Measurements from ENCODE around the gene CDAN1. TPM values are rescaled to one million over a fixed set of nuclear protein-coding genes. Genes with fewer than 3 reads are reported as not detected.
A peak's percentile ranks its signal among the peaks of the same experiment; 100 is the strongest.

Gene CDAN1
- total and polyA plus RNA-seq, 3 experiments from 2014 or later: 11.2 to 24.8 (median 24.7) TPM

DNA sequence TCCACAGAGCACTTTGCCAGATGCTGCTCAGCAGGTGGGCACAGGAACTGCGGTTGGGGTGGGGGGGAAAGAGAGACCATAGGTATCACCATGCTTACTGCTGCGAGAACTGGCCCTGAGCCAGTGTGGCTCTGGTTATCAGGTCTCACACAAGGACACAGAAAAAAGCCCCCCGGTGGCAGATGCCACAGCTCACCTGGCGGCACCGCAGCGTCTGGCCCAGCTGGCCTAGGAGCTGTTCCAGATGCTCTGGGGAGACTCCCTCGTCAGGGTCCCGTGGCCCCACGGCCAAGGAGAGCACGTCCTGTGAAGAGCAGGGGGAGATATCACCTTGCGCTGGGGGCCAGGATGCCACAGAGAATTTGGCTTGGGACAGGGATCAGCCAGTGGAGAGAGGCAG lies 10.8 kb downstream of the CDAN1 start:
- Histone ChIP-seq H3K36me3 (ENCODE audit: insufficient read depth, low read length) (peaks cover 26% of the 10 kb centered on the region), H3K4me3 (ENCODE audit: low read length) (no peak overlapping the region), H3K27me3 (ENCODE audit: insufficient read depth, low read length, poor library complexity, severe bottlenecking) (no peaks in the 10 kb centered on the region), H3K9me3 (ENCODE audit: low read length) (no peaks in the 10 kb centered on the region), H3K27ac (ENCODE audit: low read depth, low read length) (no peak overlapping the region), H3K4me1 (ENCODE audit: insufficient read depth, low read length) (no peaks in the 10 kb centered on the region)
- DNase-seq: no peak
- ChIA-PET POLR2A (no interaction called here), CTCF (no interaction called here)
- Mint-ChIP-seq H3K36me3 (peaks cover 0 to 88% (median 20%) of the 10 kb centered on the region in 3 donors), H3K27me3 (no peaks in the 10 kb centered on the region), H3K27ac (no peak overlapping the region), H3K4me1 (no peaks in the 10 kb centered on the region), H3K9me3 (no peaks in the 10 kb centered on the region), H3K4me3 (no peak overlapping the region)

DNA sequence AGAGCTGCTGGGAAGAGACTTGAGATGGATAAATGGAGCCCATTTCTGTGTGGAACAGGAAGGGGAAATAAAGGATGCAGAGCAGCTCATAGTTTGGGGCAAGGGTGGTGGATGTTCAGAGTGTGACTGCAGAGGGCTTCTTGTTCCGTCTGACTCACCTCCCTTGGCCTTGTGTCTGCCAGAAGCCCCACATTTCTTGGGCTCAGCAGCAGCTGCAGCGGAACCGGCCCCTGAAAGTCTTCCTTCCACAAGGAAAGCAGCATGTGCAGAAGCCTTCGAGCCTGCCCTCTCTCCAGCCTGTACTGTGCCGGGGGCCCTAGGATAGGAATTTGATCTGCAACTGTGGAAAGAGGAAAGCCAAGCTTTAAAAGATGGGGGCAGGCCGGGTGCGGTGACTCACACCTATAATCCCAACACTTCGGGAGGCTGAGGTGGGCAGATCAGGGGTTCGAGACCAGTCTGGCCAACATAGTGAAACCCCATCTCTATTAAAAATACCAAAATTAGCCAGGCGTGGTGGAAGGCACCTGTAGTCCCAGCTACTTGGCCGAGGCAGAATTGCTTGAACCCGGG lies 11.5 kb downstream of the CDAN1 start:
- H3K9me3 Mint-ChIP-seq: no peaks in the 10 kb centered on the region
- H3K4me1 Mint-ChIP-seq: no peaks in the 10 kb centered on the region
- no peak overlapping the region for H3K4me3 ChIP-seq (ENCODE audit: low read length)

DNA sequence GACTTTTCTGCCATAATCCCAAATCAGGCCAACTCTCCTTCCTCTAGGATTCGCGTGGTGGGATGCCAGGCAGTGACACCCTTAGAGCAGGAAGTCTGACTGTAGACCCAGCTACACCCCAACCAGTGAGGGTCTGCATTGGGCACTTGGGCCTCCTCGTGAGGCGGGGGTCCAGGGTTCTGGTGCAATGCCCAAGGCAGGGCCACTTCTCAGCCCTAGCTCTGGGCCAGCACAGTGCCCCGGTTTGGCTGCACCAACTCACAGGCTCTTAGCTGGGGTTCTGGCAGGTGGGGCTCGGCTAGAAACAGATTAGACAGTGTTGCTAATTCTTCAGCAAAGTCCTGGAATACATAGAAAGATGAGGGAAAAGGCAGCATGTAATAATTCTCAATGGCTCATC lies 12.7 kb downstream of the CDAN1 start:
- no peak overlapping the region for H3K4me3 ChIP-seq (ENCODE audit: low read length)
- no peaks in the 10 kb centered on the region for H3K4me1 ChIP-seq (ENCODE audit: insufficient read depth, low read length)
- DNase-seq: no peak
- Mint-ChIP-seq H3K36me3 (peaks cover 0 to 87% (median 20%) of the 10 kb centered on the region in 3 donors), H3K4me1 (no peaks in the 10 kb centered on the region), H3K27me3 (no peaks in the 10 kb centered on the region), H3K4me3 (no peak overlapping the region), H3K27ac (peak overlapping the region in 1 of 8 donors; percentile 3), H3K9me3 (no peaks in the 10 kb centered on the region)
- no peaks in the 10 kb centered on the region for H3K9me3 ChIP-seq (ENCODE audit: low read length)
- POLR2A ChIA-PET: no interaction called here
- CTCF ChIA-PET: no interaction called here
- H3K36me3 ChIP-seq (ENCODE audit: insufficient read depth, low read length): peaks cover 20% of the 10 kb centered on the region
- H3K27ac ChIP-seq (ENCODE audit: low read depth, low read length): no peak overlapping the region
- H3K27me3 ChIP-seq (ENCODE audit: insufficient read depth, low read length, poor library complexity, severe bottlenecking): no peaks in the 10 kb centered on the region

More for the DNA sequence above, 11.5 kb downstream of the CDAN1 start:
- H3K27me3 Mint-ChIP-seq: no peaks in the 10 kb centered on the region
- H3K27ac Mint-ChIP-seq: peak overlapping the region in 1 of 8 donors; percentile 41
- H3K4me3 Mint-ChIP-seq: no peak overlapping the region
- Histone ChIP-seq H3K27me3 (ENCODE audit: insufficient read depth, low read length, poor library complexity, severe bottlenecking) (no peaks in the 10 kb centered on the region), H3K27ac (ENCODE audit: low read depth, low read length) (no peak overlapping the region), H3K36me3 (ENCODE audit: insufficient read depth, low read length) (peaks cover 23% of the 10 kb centered on the region), H3K9me3 (ENCODE audit: low read length) (no peaks in the 10 kb centered on the region), H3K4me1 (ENCODE audit: insufficient read depth, low read length) (no peaks in the 10 kb centered on the region)
- ChIA-PET POLR2A (interaction anchor here (0.6 kb wide), 1 partner anchor 52 kb away, joined by 4 read pairs; no protein-coding TSS in a partner anchor), CTCF (no interaction called here)
- DNase-seq: no peak
- peaks cover 0 to 87% (median 22%) of the 10 kb centered on the region in 3 donors for H3K36me3 Mint-ChIP-seq

DNA sequence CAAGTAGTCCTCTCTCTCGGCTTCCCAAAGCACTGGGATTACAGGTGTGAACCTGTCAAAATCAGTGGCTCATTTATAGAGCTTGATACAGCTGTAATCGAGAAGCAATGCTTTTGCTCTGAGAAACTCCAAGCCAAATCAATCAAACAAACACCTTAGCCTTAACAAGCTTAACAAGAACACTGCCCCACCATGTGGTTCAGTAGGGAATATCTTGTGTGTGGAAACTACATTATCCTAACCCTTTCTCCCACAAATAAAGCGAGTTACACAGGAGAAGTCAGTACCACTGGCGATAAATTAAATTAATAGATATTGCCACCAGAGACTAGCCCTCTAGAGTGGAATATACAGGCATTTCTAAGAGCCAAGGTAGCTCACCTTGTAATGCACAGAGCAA lies 13.9 kb downstream of the CDAN1 start:
- Histone ChIP-seq H3K4me3 (ENCODE audit: low read length) (no peak overlapping the region), H3K27me3 (ENCODE audit: insufficient read depth, low read length, poor library complexity, severe bottlenecking) (no peaks in the 10 kb centered on the region), H3K9me3 (ENCODE audit: low read length) (no peaks in the 10 kb centered on the region), H3K4me1 (ENCODE audit: insufficient read depth, low read length) (no peaks in the 10 kb centered on the region), H3K27ac (ENCODE audit: low read depth, low read length) (no peak overlapping the region), H3K36me3 (ENCODE audit: insufficient read depth, low read length) (peaks cover 13% of the 10 kb centered on the region)
- Mint-ChIP-seq H3K4me3 (no peak overlapping the region), H3K4me1 (no peaks in the 10 kb centered on the region), H3K9me3 (no peaks in the 10 kb centered on the region), H3K36me3 (peaks cover 0 to 87% (median 20%) of the 10 kb centered on the region in 3 donors), H3K27me3 (no peaks in the 10 kb centered on the region), H3K27ac (peak overlapping the region in 5 of 8 donors; percentile 34 to 86 (median 52))
- ChIA-PET CTCF (interaction anchor here (0.9 to 1.5 kb wide), 3 partner anchors 11 to 203 kb away, joined by 3 to 4 read pairs (median 3); partner anchors contain the start of gene STARD9), POLR2A (no interaction called here)
- no peak for DNase-seq

DNA sequence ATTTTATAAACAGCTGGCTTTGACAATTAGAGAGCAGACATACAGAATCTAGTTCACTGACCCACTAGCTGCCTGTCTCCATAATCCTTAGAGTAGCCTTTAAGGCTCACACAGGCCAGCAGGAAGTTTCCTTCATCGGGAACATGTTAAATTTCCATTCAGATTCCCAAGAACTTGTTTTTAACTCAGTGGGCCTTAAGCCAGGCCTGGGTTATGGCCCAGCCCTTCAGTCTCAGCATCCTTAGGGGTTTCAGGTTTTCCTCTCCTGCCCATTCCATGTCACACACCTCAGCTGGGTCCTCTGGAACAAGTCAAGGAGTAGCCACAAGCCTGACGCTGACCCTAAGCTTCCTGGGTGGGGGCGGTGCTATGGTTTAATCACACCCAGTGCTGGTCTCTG lies 15.0 kb downstream of the CDAN1 start:
- Mint-ChIP-seq H3K27me3 (no peaks in the 10 kb centered on the region), H3K4me1 (no peaks in the 10 kb centered on the region), H3K9me3 (no peaks in the 10 kb centered on the region), H3K4me3 (no peak overlapping the region), H3K27ac (peak overlapping the region in 1 of 8 donors; percentile 86), H3K36me3 (peaks cover 0 to 79% (median 18%) of the 10 kb centered on the region in 3 donors)
- Histone ChIP-seq H3K9me3 (ENCODE audit: low read length) (no peaks in the 10 kb centered on the region), H3K27me3 (ENCODE audit: insufficient read depth, low read length, poor library complexity, severe bottlenecking) (no peaks in the 10 kb centered on the region), H3K4me1 (ENCODE audit: insufficient read depth, low read length) (no peaks in the 10 kb centered on the region), H3K27ac (ENCODE audit: low read depth, low read length) (no peak overlapping the region), H3K36me3 (ENCODE audit: insufficient read depth, low read length) (peaks cover 13% of the 10 kb centered on the region), H3K4me3 (ENCODE audit: low read length) (no peak overlapping the region)
- DNase-seq: no peak
- CTCF ChIA-PET: interaction anchor here (1.0 to 1.5 kb wide), 2 partner anchors 14 to 204 kb away, joined by 3 to 4 read pairs; no protein-coding TSS in a partner anchor
- POLR2A ChIA-PET: no interaction called here

DNA sequence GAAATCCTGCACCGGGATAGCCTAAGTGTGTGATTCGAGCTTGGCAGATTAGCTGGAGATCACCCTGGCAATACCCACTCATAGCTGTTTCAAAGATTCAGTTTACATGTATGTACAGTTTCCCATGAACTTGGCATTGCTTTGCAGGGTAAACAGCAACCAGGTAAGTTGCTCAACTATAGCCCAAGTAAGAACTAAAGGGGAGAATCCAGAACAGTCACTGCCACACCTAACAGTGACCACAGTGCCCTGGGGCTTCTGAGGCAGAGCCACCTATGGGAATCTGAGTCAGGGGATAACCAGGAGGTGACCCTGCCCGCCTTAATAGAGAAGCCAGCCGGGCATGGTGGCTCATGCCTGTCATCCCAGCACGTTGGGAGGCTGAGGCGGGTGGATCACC lies 15.9 kb downstream of the CDAN1 start:
- Histone ChIP-seq H3K27ac (ENCODE audit: low read depth, low read length) (no peak overlapping the region), H3K27me3 (ENCODE audit: insufficient read depth, low read length, poor library complexity, severe bottlenecking) (no peaks in the 10 kb centered on the region), H3K4me1 (ENCODE audit: insufficient read depth, low read length) (no peaks in the 10 kb centered on the region), H3K9me3 (ENCODE audit: low read length) (no peaks in the 10 kb centered on the region), H3K4me3 (ENCODE audit: low read length) (no peak overlapping the region), H3K36me3 (ENCODE audit: insufficient read depth, low read length) (peaks cover 13% of the 10 kb centered on the region)
- H3K27ac Mint-ChIP-seq: peak overlapping the region in 3 of 8 donors; percentile 20 to 42 (median 34)
- no peak overlapping the region for H3K4me3 Mint-ChIP-seq
- H3K36me3 Mint-ChIP-seq: peaks cover 0 to 72% (median 12%) of the 10 kb centered on the region in 3 donors
- ChIA-PET POLR2A (no interaction called here), CTCF (no interaction called here)
- no peaks in the 10 kb centered on the region for H3K27me3 Mint-ChIP-seq
- no peaks in the 10 kb centered on the region for H3K9me3 Mint-ChIP-seq
- DNase-seq: no peak
- no peaks in the 10 kb centered on the region for H3K4me1 Mint-ChIP-seq

DNA sequence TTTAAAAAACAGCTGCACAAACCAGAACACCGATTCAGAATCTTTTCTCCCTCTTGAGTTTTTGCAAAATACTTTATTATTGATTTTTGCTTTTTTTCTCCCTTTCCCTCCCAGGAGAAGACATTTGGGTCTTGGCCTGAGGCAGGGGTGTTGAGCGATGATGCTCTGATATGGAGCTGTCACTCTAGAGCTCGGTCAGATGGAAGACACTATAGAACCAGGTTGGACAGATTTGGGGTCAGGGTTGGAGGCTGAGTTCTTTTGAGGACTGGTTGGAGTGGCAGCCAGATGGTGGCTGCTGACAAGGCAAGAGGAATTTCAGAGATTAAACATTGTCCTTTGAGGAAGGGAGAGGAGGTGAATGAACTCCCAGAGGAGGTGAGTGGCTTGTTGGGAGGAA lies 16.9 kb downstream of the CDAN1 start:
- H3K4me3 ChIP-seq (ENCODE audit: low read length): no peak overlapping the region
- POLR2A ChIA-PET: no interaction called here
- H3K4me3 Mint-ChIP-seq: no peak overlapping the region
- H3K27me3 ChIP-seq (ENCODE audit: insufficient read depth, low read length, poor library complexity, severe bottlenecking): no peaks in the 10 kb centered on the region
- no peaks in the 10 kb centered on the region for H3K9me3 Mint-ChIP-seq
- H3K4me1 Mint-ChIP-seq: no peaks in the 10 kb centered on the region
- no peak for DNase-seq
- H3K4me1 ChIP-seq (ENCODE audit: insufficient read depth, low read length): no peaks in the 10 kb centered on the region
- H3K27me3 Mint-ChIP-seq: no peaks in the 10 kb centered on the region
- H3K9me3 ChIP-seq (ENCODE audit: low read length): no peaks in the 10 kb centered on the region
- peaks cover 12% of the 10 kb centered on the region for H3K36me3 ChIP-seq (ENCODE audit: insufficient read depth, low read length)
- H3K36me3 Mint-ChIP-seq: peaks cover 0 to 63% (median 8%) of the 10 kb centered on the region in 3 donors
- peak overlapping the region in 5 of 8 donors; percentile 14 to 68 (median 51) for H3K27ac Mint-ChIP-seq
- no peak overlapping the region for H3K27ac ChIP-seq (ENCODE audit: low read depth, low read length)
- CTCF ChIA-PET: no interaction called here

DNA sequence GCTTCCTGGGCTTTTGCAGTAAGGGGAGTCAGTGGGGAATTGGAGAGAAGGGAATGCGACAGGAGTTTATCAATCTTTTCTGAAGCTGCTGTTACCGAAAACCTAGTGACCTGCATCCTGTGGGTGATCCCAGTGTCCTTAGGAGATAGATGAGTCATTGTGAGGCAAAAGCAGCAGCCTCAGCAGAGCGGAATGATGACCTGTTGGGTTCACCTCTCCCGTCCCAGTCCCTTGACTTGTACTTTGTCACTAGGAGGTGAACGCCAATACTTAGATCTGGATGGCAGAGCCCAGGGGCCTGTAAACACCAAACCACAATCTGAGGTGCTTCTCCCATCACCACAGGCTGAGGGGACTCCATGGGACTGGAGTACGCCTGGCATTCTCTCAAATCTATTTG lies 17.9 kb downstream of the CDAN1 start:
- Histone ChIP-seq H3K9me3 (ENCODE audit: low read length) (no peaks in the 10 kb centered on the region), H3K4me1 (ENCODE audit: insufficient read depth, low read length) (no peaks in the 10 kb centered on the region), H3K27me3 (ENCODE audit: insufficient read depth, low read length, poor library complexity, severe bottlenecking) (no peaks in the 10 kb centered on the region), H3K4me3 (ENCODE audit: low read length) (no peak overlapping the region), H3K36me3 (ENCODE audit: insufficient read depth, low read length) (peaks cover 9% of the 10 kb centered on the region), H3K27ac (ENCODE audit: low read depth, low read length) (no peak overlapping the region)
- peaks cover 0 to 54% (median 2%) of the 10 kb centered on the region in 3 donors for H3K36me3 Mint-ChIP-seq
- no peak overlapping the region for H3K4me3 Mint-ChIP-seq
- POLR2A ChIA-PET: no interaction called here
- H3K9me3 Mint-ChIP-seq: no peaks in the 10 kb centered on the region
- no peak for DNase-seq
- H3K27me3 Mint-ChIP-seq: no peaks in the 10 kb centered on the region
- H3K4me1 Mint-ChIP-seq: no peaks in the 10 kb centered on the region
- peak overlapping the region in 1 of 8 donors; percentile 45 for H3K27ac Mint-ChIP-seq
- CTCF ChIA-PET: no interaction called here
